ENCODE results near the gene METTL8.

METTL8 gene

GRCh38 chr2:171348056-171348455, 85.7 kb downstream of the METTL8 start:
- Histone ChIP-seq H3K27me3 (no peaks in the 10 kb centered on the region), H3K9ac (no peak overlapping the region), H3K4me3 (no peak overlapping the region), H3K36me3 (no peaks in the 10 kb centered on the region), H3K4me2 (peak overlapping the region; percentile 60), H3K4me1 (peaks cover 24% of the 10 kb centered on the region), H4K20me1 (no peaks in the 10 kb centered on the region), H3K27ac (peak overlapping the region; percentile 31; the same call in 1 of the 2 replicates), H3K9me3 (peaks cover 4% of the 10 kb centered on the region)
- no peak for TF ChIP-seq Cebpa-rat (IDR thresholded peaks at IDR 0.05)

- Histone ChIP-seq H3K36me3 (no peaks in the 10 kb centered on the region), H3K27ac (peak overlapping the region; percentile 31; the same call in 1 of the 2 replicates)
Observed at GRCh38 chr2:171347591-171348032, 86.2 kb downstream of the METTL8 start.

GRCh38 chr2:171346723-171347557, 86.8 kb downstream of the METTL8 start:
- Histone ChIP-seq H3K9ac (peak overlapping the region; percentile 44; the same call in 1 of the 2 replicates), H3K27ac (peak overlapping the region; percentile 31; the same call in 1 of the 2 replicates)

More at GRCh38 chr2:171347591-171348032, 86.2 kb downstream of the METTL8 start:
- Histone ChIP-seq H3K9me3 (peaks cover 4% of the 10 kb centered on the region), H3K4me1 (peaks cover 24% of the 10 kb centered on the region), H3K27me3 (no peaks in the 10 kb centered on the region), H3K9ac (0 out of 2 replicates have a peak overlapping the region, but pooled peaks have one; percentile 44), H3K4me3 (no peak overlapping the region), H3K4me2 (peak overlapping the region; percentile 60), H4K20me1 (no peaks in the 10 kb centered on the region)
- no peak for TF ChIP-seq Cebpa-rat (IDR thresholded peaks at IDR 0.05)

GRCh38 chr2:171345971-171346722, 87.6 kb downstream of the METTL8 start:
- H3K4me3 ChIP-seq = no peak overlapping the region
- H3K9me3 ChIP-seq = no peaks in the 10 kb centered on the region
- no peak overlapping the region for H3K9ac ChIP-seq
- H3K27me3 ChIP-seq = no peaks in the 10 kb centered on the region
- 0 out of 2 replicates have a peak overlapping the region, but pooled peaks have one; percentile 31 for H3K27ac ChIP-seq
- no peak for TF ChIP-seq Cebpa-rat (IDR thresholded peaks at IDR 0.05)
- H3K4me1 ChIP-seq = peaks cover 24% of the 10 kb centered on the region
- no peaks in the 10 kb centered on the region for H4K20me1 ChIP-seq
- peak overlapping the region; percentile 60 for H3K4me2 ChIP-seq
- H3K36me3 ChIP-seq = no peaks in the 10 kb centered on the region

More at GRCh38 chr2:171346723-171347557, 86.8 kb downstream of the METTL8 start:
- H3K4me1 ChIP-seq = peaks cover 24% of the 10 kb centered on the region
- H3K4me2 ChIP-seq = peak overlapping the region; percentile 60
- no peak overlapping the region for H3K4me3 ChIP-seq
- H4K20me1 ChIP-seq = no peaks in the 10 kb centered on the region
- no peak for TF ChIP-seq Cebpa-rat (IDR thresholded peaks at IDR 0.05)
- peaks cover 1% of the 10 kb centered on the region for H3K9me3 ChIP-seq
- no peaks in the 10 kb centered on the region for H3K36me3 ChIP-seq
- no peaks in the 10 kb centered on the region for H3K27me3 ChIP-seq

GRCh38 chr2:171344182-171344581, 89.6 kb downstream of the METTL8 start:
- H4K20me1 ChIP-seq = no peaks in the 10 kb centered on the region
- H3K9me3 ChIP-seq = no peaks in the 10 kb centered on the region
- no peak for TF ChIP-seq Cebpa-rat (IDR thresholded peaks at IDR 0.05)
- peaks cover 24% of the 10 kb centered on the region for H3K4me1 ChIP-seq
- H3K27ac ChIP-seq = no peak overlapping the region
- no peaks in the 10 kb centered on the region for H3K36me3 ChIP-seq
- no peak overlapping the region for H3K4me2 ChIP-seq
- H3K4me3 ChIP-seq = no peak overlapping the region
- no peaks in the 10 kb centered on the region for H3K27me3 ChIP-seq
- H3K9ac ChIP-seq = no peak overlapping the region

- no peak for TF ChIP-seq Cebpa-rat (IDR thresholded peaks at IDR 0.05)
- H3K4me3 ChIP-seq = no peak overlapping the region
- no peaks in the 10 kb centered on the region for H3K9me3 ChIP-seq
- H4K20me1 ChIP-seq = no peaks in the 10 kb centered on the region
- no peak overlapping the region for H3K4me2 ChIP-seq
- no peak overlapping the region for H3K27ac ChIP-seq
- H3K36me3 ChIP-seq = no peaks in the 10 kb centered on the region
- H3K9ac ChIP-seq = no peak overlapping the region
- peaks cover 11% of the 10 kb centered on the region for H3K4me1 ChIP-seq
- H3K27me3 ChIP-seq = no peaks in the 10 kb centered on the region
Observed at GRCh38 chr2:171342067-171342413, 91.8 kb downstream of the METTL8 start.

GRCh38 chr2:171341394-171342066, 92.3 kb downstream of the METTL8 start:
- H3K4me3 ChIP-seq = no peak overlapping the region
- peaks cover 10% of the 10 kb centered on the region for H3K4me1 ChIP-seq
- no peak overlapping the region for H3K9ac ChIP-seq

GRCh38 chr2:171334946-171335345, 98.8 kb downstream of the METTL8 start:
- no peaks in the 10 kb centered on the region for H4K20me1 ChIP-seq
- TF ChIP-seq Cebpa-rat (IDR thresholded peaks at IDR 0.05) = no peak
- H3K36me3 ChIP-seq = no peaks in the 10 kb centered on the region
- no peak overlapping the region for H3K27ac ChIP-seq
- H3K4me3 ChIP-seq = no peak overlapping the region
- H3K9me3 ChIP-seq = no peaks in the 10 kb centered on the region
- peaks cover 7% of the 10 kb centered on the region; the same call in 1 of the 2 replicates for H3K4me1 ChIP-seq
- no peak overlapping the region for H3K4me2 ChIP-seq
- no peak overlapping the region for H3K9ac ChIP-seq
- no peaks in the 10 kb centered on the region for H3K27me3 ChIP-seq

More at GRCh38 chr2:171341394-171342066, 92.3 kb downstream of the METTL8 start:
- H3K27ac ChIP-seq = no peak overlapping the region
- H3K4me2 ChIP-seq = no peak overlapping the region
- H3K9me3 ChIP-seq = no peaks in the 10 kb centered on the region
- no peaks in the 10 kb centered on the region for H3K27me3 ChIP-seq
- no peaks in the 10 kb centered on the region for H3K36me3 ChIP-seq
- H4K20me1 ChIP-seq = no peaks in the 10 kb centered on the region
- no peak for TF ChIP-seq Cebpa-rat (IDR thresholded peaks at IDR 0.05)

GRCh38 chr2:171334171-171334570, 99.6 kb downstream of the METTL8 start:
- Histone ChIP-seq H3K27me3 (no peaks in the 10 kb centered on the region), H4K20me1 (no peaks in the 10 kb centered on the region), H3K9ac (no peak overlapping the region), H3K9me3 (no peaks in the 10 kb centered on the region), H3K4me1 (peaks cover 7% of the 10 kb centered on the region; the same call in 1 of the 2 replicates), H3K27ac (no peak overlapping the region), H3K4me2 (no peak overlapping the region), H3K4me3 (no peak overlapping the region), H3K36me3 (no peaks in the 10 kb centered on the region)
- no peak for TF ChIP-seq Cebpa-rat (IDR thresholded peaks at IDR 0.05)
